Measurements from ENCODE around the gene RUNX2.
"Not testable (repeated sequence)": the region's sequence is repeated elsewhere in the genome, so short reads cannot be mapped to it uniquely, and the experiment has no call there.

RUNX2 gene

GRCh38 chr6:45657226-45657625, 329.1 kb downstream of the RUNX2 start:
- peak; percentile 70 for DNase-seq

- no peak for DNase-seq
Measured at GRCh38 chr6:45658400-45658799, 330.3 kb downstream of the RUNX2 start.

- DNase-seq = no peak
Measured at GRCh38 chr6:45658958-45659357, 330.8 kb downstream of the RUNX2 start.

GRCh38 chr6:45661661-45662060, 333.5 kb downstream of the RUNX2 start:
- peak; percentile 83 for DNase-seq

GRCh38 chr6:45663251-45664221, 335.4 kb downstream of the RUNX2 start:
- no peak for DNase-seq

GRCh38 chr6:45664707-45665106, 336.6 kb downstream of the RUNX2 start:
- DNase-seq = no peak

GRCh38 chr6:45665859-45666258, 337.7 kb downstream of the RUNX2 start:
- no peak for DNase-seq

GRCh38 chr6:45666846-45667245, 338.7 kb downstream of the RUNX2 start:
- DNase-seq = no peak

GRCh38 chr6:45667300-45667699, 339.2 kb downstream of the RUNX2 start:
- DNase-seq = no peak

- DNase-seq = no peak
Measured at GRCh38 chr6:45667766-45668165, 339.6 kb downstream of the RUNX2 start.

- DNase-seq = no peak
Measured at GRCh38 chr6:45668705-45669104, 340.6 kb downstream of the RUNX2 start.

GRCh38 chr6:45673167-45673566, 345.0 kb downstream of the RUNX2 start:
- DNase-seq = not testable (repeated sequence)

GRCh38 chr6:45675166-45675565, 347.0 kb downstream of the RUNX2 start:
- not testable (repeated sequence) for DNase-seq

GRCh38 chr6:45675634-45676033, 347.5 kb downstream of the RUNX2 start:
- DNase-seq = no peak

GRCh38 chr6:45676380-45676779, 348.2 kb downstream of the RUNX2 start:
- no peak for DNase-seq

- no peak for DNase-seq
Measured at GRCh38 chr6:45677381-45678284, 349.5 kb downstream of the RUNX2 start.

GRCh38 chr6:45678285-45678607, 350.1 kb downstream of the RUNX2 start:
- DNase-seq = no peak

- no peak for DNase-seq
Measured at GRCh38 chr6:45679163-45679562, 351.0 kb downstream of the RUNX2 start.

GRCh38 chr6:45679631-45680030, 351.5 kb downstream of the RUNX2 start:
- no peak for DNase-seq

- peak; percentile 50 for DNase-seq
Measured at GRCh38 chr6:45681860-45682511, 353.9 kb downstream of the RUNX2 start.

- no peak for DNase-seq
Measured at GRCh38 chr6:45684476-45684875, 356.3 kb downstream of the RUNX2 start.

- no peak for DNase-seq
Measured at GRCh38 chr6:45685076-45685475, 356.9 kb downstream of the RUNX2 start.

All from EL (cell line).